ENCODE results near the gene FLG2. TPM values are rescaled to one million over a fixed set of nuclear protein-coding genes. Genes with fewer than 3 reads are reported as not detected.

FLG2 gene
- total RNA-seq (2022), result not detected in 2 replicates
- Bru-seq, nascent RNA, result not detected
- BruChase-seq, experiment 1, labeled RNA remaining after a 6-hour chase, result not detected
- not detected for BruChase-seq, experiment 2, labeled RNA remaining after a 2-hour chase
- long read RNA-seq, result 0 reads

DNA sequence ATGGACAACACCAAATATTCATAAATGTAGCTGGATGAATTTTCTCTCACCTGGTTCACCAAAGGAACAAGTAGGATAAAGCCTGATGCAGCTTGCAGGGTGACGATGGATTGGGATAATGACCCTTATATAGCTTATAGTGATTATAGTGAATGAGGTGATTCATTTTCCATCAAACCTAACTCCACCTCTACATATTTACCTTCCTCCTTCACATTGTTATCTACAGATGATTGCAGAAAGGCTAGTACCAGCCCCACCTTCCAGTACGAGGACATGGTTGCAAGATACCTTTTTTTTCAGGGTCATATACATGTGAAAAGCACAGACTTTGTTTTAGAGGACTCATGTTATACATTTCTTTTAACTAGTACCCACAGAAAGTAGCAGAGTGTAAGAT lies at the start of gene FLG2:
Gene FLG2, minus strand, starts transcription at position 101 of the 400 bp plus-strand sequence. CDS start 1,122 bp downstream, outside the sequence.
- no peaks in the 10 kb centered on the region for H3K4me1 Mint-ChIP-seq (ENCODE audit: insufficient read depth, unreplicated experiment)
- intact Hi-C loops (cut with micrococcal nuclease), result no loop called here
- ChIA-PET CTCF (interaction anchor here (0.9 to 3.9 kb wide), 5 partner anchors 12 to 100 kb away, joined by 3 to 18 read pairs (median 3); no protein-coding TSS in a partner anchor), POLR2A (interaction anchor here (2.1 kb wide), 1 partner anchor 12 kb away, joined by 5 read pairs; no protein-coding TSS in a partner anchor)
- H3K36me3 Mint-ChIP-seq (ENCODE audit: insufficient read depth, unreplicated experiment), result no peaks in the 10 kb centered on the region
- no peak within 1 kb of the TSS for H3K4me3 Mint-ChIP-seq (ENCODE audit: unreplicated experiment)
- BruUV-seq (replicated peaks), result no TSS peak
- H3K27me3 Mint-ChIP-seq (ENCODE audit: insufficient read depth, unreplicated experiment), result no peaks in the 10 kb centered on the region
- no peak for DNase-seq (ENCODE audit: unreplicated experiment)
- TF ChIP-seq, protein P1, sequence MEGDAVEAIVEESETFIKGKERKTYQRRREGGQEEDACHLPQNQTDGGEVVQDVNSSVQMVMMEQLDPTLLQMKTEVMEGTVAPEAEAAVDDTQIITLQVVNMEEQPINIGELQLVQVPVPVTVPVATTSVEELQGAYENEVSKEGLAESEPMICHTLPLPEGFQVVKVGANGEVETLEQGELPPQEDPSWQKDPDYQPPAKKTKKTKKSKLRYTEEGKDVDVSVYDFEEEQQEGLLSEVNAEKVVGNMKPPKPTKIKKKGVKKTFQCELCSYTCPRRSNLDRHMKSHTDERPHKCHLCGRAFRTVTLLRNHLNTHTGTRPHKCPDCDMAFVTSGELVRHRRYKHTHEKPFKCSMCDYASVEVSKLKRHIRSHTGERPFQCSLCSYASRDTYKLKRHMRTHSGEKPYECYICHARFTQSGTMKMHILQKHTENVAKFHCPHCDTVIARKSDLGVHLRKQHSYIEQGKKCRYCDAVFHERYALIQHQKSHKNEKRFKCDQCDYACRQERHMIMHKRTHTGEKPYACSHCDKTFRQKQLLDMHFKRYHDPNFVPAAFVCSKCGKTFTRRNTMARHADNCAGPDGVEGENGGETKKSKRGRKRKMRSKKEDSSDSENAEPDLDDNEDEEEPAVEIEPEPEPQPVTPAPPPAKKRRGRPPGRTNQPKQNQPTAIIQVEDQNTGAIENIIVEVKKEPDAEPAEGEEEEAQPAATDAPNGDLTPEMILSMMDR (IDR thresholded peaks at IDR 0.05; ENCODE audit: unreplicated experiment), result no peak
- no peak within 1 kb of the TSS for H3K27ac Mint-ChIP-seq (ENCODE audit: low read depth, unreplicated experiment)
- no peaks in the 10 kb centered on the region for H3K9me3 Mint-ChIP-seq (ENCODE audit: unreplicated experiment)

DNA sequence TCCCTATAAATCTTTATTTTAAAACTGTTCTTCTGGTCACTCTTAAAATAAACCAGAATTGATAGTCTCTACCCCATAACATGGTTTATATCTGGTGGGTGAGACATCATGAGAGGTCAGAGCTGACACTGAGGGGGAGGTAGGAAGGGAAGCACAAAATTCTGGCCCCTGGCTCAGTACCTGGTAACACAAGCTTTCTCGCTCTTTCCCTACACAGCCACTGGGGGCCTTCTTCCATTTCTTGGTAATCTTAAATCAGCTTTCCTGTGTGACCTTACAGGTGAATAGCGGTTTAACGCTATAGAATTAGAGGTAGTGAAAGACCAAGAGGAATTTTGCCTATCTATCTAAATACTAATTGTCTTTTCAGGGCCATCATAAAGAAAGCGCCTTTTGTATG lies 48.9 kb upstream of the FLG2 start:
- intact Hi-C loops (cut with micrococcal nuclease), result no loop called here
- H3K9me3 Mint-ChIP-seq (ENCODE audit: unreplicated experiment), result no peaks in the 10 kb centered on the region
- POLR2A ChIA-PET, result no interaction called here

GRCh38 chr1:152398812-152399698 lies 39.2 kb upstream of the FLG2 start:
- Mint-ChIP-seq H3K27me3 (ENCODE audit: insufficient read depth, unreplicated experiment) (peaks cover 86% of the 10 kb centered on the region), H3K9me3 (ENCODE audit: unreplicated experiment) (no peaks in the 10 kb centered on the region), H3K27ac (ENCODE audit: low read depth, unreplicated experiment) (no peak overlapping the region), H3K4me1 (ENCODE audit: insufficient read depth, unreplicated experiment) (peaks cover 6% of the 10 kb centered on the region), H3K4me3 (ENCODE audit: unreplicated experiment) (no peak overlapping the region), H3K36me3 (ENCODE audit: insufficient read depth, unreplicated experiment) (no peaks in the 10 kb centered on the region)
- intact Hi-C loops (cut with micrococcal nuclease), result loop anchor here (1.0 to 2.0 kb wide), 3 partner anchors 42 to 134 kb away; no protein-coding TSS in a partner anchor
- TF ChIP-seq, protein P1 (IDR thresholded peaks at IDR 0.05; ENCODE audit: unreplicated experiment), result peak; percentile 74
- ChIA-PET CTCF (interaction anchor here (0.5 to 8.8 kb wide), 38 partner anchors 8 to 1419 kb away, joined by 3 to 82 read pairs (median 4); partner anchors contain the start of genes CRNN, FLG2 and LCE1B), POLR2A (interaction anchor here (0.5 to 1.6 kb wide), 6 partner anchors 28 to 1082 kb away, joined by 3 to 11 read pairs (median 4); no protein-coding TSS in a partner anchor)
- DNase-seq (ENCODE audit: unreplicated experiment), result peak; percentile 73
- BruUV-seq (replicated peaks), result no TSS peak

More for the DNA sequence above, 48.9 kb upstream of the FLG2 start:
- Mint-ChIP-seq H3K4me3 (ENCODE audit: unreplicated experiment) (no peak overlapping the region), H3K36me3 (ENCODE audit: insufficient read depth, unreplicated experiment) (no peaks in the 10 kb centered on the region), H3K27ac (ENCODE audit: low read depth, unreplicated experiment) (no peak overlapping the region), H3K27me3 (ENCODE audit: insufficient read depth, unreplicated experiment) (peaks cover 69% of the 10 kb centered on the region), H3K4me1 (ENCODE audit: insufficient read depth, unreplicated experiment) (no peaks in the 10 kb centered on the region)
- CTCF ChIA-PET, result interaction anchor here (1.7 to 2.6 kb wide), 2 partner anchors 10 to 51 kb away, joined by 5 to 12 read pairs; no protein-coding TSS in a partner anchor
- DNase-seq (ENCODE audit: unreplicated experiment), result no peak
- BruUV-seq (replicated peaks), result no TSS peak
- TF ChIP-seq, protein P1 (IDR thresholded peaks at IDR 0.05; ENCODE audit: unreplicated experiment), result no peak

- peaks cover 16% of the 10 kb centered on the region for H3K4me1 Mint-ChIP-seq (ENCODE audit: insufficient read depth, unreplicated experiment)
- H3K27ac Mint-ChIP-seq (ENCODE audit: low read depth, unreplicated experiment), result no peak overlapping the region
- intact Hi-C loops (cut with micrococcal nuclease), result no loop called here
- peaks cover 90% of the 10 kb centered on the region for H3K27me3 Mint-ChIP-seq (ENCODE audit: insufficient read depth, unreplicated experiment)
- no TSS peak for BruUV-seq (replicated peaks)
- no peaks in the 10 kb centered on the region for H3K36me3 Mint-ChIP-seq (ENCODE audit: insufficient read depth, unreplicated experiment)
- POLR2A ChIA-PET, result interaction anchor here (0.9 kb wide), 1 partner anchor 61 kb away, joined by 3 read pairs; no protein-coding TSS in a partner anchor
- CTCF ChIA-PET, result interaction anchor here (0.6 to 8.8 kb wide), 8 partner anchors 10 to 339 kb away, joined by 3 to 82 read pairs (median 10); no protein-coding TSS in a partner anchor
- no peak overlapping the region for H3K4me3 Mint-ChIP-seq (ENCODE audit: unreplicated experiment)
- TF ChIP-seq, protein P1 (IDR thresholded peaks at IDR 0.05; ENCODE audit: unreplicated experiment), result no peak
- no peak for DNase-seq (ENCODE audit: unreplicated experiment)
- H3K9me3 Mint-ChIP-seq (ENCODE audit: unreplicated experiment), result no peaks in the 10 kb centered on the region
Measured at GRCh38 chr1:152397474-152397873, 37.7 kb upstream of the FLG2 start.
